A549 (cell line): ENCODE measurements around the gene RALGDS.
A peak's percentile ranks its signal among the peaks of the same experiment; 100 is the strongest.

Source experiments
- BHLHE40 ChIP-seq: IDR thresholded peaks from 2 replicates; pipeline ENCODE4 v1.6.1; 2012; ENCODE audit warnings: low read depth, low read length, inconsistent platforms
- CEBPB ChIP-seq, 2 experiments: fragments of >200 bp in 1 of 2; sonication (Bioruptor Twin) in 1 of 2; formaldehyde crosslinking in 1 of 2; IDR thresholded peaks; 2 replicates each; pipeline ENCODE4 v1.6.1; 2012 to 2016
- HEYL ChIP-seq: fragments of 250-450 bp; sonication (Bioruptor Pico); IDR thresholded peaks from 2 replicates; pipeline ENCODE4 v1.8.0; 2021; ENCODE audit warnings: mild to moderate bottlenecking, moderate library complexity
- MAFK ChIP-seq: fragments of 450-650 bp; IDR thresholded peaks from 2 replicates; pipeline ENCODE4 v1.6.1; 2014; ENCODE audit not compliant: partially characterized antibody
- NFE2L2 ChIP-seq: fragments of 150-350 bp; conservative IDR thresholded peaks from 2 replicates; pipeline ENCODE4 v1.6.1; 2014; ENCODE audit warnings: low read length
- RNF2 ChIP-seq: fragments of 200-600 bp; sonication (generic); IDR thresholded peaks from 2 replicates; pipeline ENCODE4 v1.6.1; 2016; ENCODE audit warnings: low read depth, mild to moderate bottlenecking, antibody characterized with exemption, moderate library complexity, borderline replicate concordance
- SREBF2 ChIP-seq: fragments of 450-650 bp; IDR thresholded peaks from 2 replicates; pipeline ENCODE4 v1.6.1; 2014; ENCODE audit warnings: mild to moderate bottlenecking, moderate library complexity
- TF ChIP-seq, protein P1 (sequence below): fragments of >200 bp; sonication (Bioruptor Twin); formaldehyde crosslinking; IDR thresholded peaks from 3 replicates; pipeline ENCODE4 v1.5.1; 2016
- TF ChIP-seq, protein P2 (sequence below): fragments of 250-450 bp; sonication (Bioruptor Pico); IDR thresholded peaks from 2 replicates; pipeline ENCODE4 v1.5.0; 2021; ENCODE audit warnings: mild to moderate bottlenecking, moderate library complexity, borderline replicate concordance
- TF ChIP-seq, protein P3 (sequence below): IDR thresholded peaks from 2 replicates; pipeline ENCODE4 v1.6.1; 2012

DNA sequence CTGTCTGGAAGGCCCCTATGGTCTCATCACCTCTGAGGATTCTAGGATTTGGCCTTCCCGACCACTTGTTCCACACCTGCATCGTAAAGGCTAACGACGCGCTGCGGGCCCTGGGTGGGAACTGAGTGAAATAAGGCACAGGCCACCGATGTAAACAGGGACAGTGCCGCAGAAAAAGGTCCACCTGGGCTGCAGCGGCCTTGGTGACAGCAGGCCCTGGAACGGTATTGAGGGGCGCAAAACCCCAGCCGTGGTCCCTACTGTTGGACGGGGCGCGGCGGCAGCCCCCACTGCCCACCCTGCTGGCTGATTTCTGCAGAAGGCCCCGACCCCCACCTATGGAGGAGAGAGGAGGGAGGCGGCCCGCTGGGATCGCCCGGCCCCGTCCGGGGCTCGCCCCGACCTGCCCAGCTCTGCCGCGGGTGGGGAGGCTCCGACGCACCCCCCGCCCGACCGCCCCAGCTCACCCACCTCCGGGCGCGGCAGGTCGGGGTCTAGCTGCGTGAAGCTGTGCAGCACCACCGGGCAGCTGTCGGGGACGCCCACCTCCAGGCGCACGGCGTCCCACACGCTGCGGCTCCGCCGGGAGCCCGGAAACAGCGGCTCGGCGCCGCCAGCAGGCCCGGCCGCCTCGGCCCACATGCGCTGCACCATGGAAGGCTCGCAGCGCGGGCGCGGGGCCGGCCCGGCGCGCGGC lies 391 bp downstream of the RALGDS start:
- TF ChIP-seq, protein P1, sequence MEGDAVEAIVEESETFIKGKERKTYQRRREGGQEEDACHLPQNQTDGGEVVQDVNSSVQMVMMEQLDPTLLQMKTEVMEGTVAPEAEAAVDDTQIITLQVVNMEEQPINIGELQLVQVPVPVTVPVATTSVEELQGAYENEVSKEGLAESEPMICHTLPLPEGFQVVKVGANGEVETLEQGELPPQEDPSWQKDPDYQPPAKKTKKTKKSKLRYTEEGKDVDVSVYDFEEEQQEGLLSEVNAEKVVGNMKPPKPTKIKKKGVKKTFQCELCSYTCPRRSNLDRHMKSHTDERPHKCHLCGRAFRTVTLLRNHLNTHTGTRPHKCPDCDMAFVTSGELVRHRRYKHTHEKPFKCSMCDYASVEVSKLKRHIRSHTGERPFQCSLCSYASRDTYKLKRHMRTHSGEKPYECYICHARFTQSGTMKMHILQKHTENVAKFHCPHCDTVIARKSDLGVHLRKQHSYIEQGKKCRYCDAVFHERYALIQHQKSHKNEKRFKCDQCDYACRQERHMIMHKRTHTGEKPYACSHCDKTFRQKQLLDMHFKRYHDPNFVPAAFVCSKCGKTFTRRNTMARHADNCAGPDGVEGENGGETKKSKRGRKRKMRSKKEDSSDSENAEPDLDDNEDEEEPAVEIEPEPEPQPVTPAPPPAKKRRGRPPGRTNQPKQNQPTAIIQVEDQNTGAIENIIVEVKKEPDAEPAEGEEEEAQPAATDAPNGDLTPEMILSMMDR = no peak
- TF ChIP-seq NFE2L2 (no peak), CEBPB (IDR thresholded peaks at IDR 0.05) (no peak), MAFK (no peak), SREBF2 (no peak), BHLHE40 (no peak), HEYL (CRISPR knock-in tag) (no peak), RNF2 (no peak)
- TF ChIP-seq, protein P2, sequence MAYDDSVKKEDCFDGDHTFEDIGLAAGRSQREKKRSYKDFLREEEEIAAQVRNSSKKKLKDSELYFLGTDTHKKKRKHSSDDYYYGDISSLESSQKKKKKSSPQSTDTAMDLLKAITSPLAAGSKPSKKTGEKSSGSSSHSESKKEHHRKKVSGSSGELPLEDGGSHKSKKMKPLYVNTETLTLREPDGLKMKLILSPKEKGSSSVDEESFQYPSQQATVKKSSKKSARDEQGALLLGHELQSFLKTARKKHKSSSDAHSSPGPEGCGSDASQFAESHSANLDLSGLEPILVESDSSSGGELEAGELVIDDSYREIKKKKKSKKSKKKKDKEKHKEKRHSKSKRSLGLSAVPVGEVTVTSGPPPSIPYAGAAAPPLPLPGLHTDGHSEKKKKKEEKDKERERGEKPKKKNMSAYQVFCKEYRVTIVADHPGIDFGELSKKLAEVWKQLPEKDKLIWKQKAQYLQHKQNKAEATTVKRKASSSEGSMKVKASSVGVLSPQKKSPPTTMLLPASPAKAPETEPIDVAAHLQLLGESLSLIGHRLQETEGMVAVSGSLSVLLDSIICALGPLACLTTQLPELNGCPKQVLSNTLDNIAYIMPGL (CRISPR knock-in tag) = no peak
- TF ChIP-seq, protein P3, sequence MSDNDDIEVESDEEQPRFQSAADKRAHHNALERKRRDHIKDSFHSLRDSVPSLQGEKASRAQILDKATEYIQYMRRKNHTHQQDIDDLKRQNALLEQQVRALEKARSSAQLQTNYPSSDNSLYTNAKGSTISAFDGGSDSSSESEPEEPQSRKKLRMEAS = 0 out of 2 replicates have a peak, but pooled peaks have one; percentile 15
